Measurements from ENCODE around the gene RBM33.

RBM33 gene

DNA sequence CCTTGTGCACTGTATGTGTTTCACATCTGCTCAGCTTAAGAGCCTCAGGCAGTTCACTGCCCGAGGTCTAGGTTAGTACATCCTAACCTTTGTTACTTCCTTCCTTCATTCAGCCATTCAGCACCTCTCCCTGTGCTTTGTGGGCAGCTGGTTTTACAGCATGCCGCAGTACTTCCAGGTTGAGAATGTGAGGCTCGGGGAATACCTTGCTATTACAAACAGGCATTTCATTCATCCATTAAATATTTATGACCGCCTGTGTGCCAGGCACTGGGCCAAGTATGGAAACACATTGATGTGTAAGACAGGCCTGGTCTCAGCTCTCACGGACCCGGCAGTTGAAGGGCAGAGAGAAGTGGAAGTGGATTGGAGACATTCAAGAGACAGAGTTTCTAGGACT lies 85.4 kb downstream of the RBM33 start:
- no peak for DNase-seq

DNA sequence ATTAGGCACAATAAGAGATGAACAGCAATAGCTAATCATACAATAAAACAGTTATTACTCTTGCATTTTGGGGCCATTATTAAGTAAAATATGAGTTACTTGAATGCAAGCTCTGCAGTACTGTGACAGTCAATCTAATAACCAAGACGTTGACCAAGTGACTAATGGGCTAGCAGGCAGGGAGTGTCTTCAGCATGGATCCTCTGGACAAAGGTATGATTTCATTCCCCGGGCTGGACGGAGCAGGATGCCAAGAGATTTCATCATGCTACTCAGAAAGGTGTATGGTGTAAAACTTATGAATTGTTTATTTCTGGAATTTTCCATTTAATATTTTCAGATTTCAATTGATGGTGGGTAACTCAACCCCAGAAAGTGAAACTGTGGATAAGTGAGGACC lies 86.9 kb downstream of the RBM33 start:
- DNase-seq: no peak

DNA sequence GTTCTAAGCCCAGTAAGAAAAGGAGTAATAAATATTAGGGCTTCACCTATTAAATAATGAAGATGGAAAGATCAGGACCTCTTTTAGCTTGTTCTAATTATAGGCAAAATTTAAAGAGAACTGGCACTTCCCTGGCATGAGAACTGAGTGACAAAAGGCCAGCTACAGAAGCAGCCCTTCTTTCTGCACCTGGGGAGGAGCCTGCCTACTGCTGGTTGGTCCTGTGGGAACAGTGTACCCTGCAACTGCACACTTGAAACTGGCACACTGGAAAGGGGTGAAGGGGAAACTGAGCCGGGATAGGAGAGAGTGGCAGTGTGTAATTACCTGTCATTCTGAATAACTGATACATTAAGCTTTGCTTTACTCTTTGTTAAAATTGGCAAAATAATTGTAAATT lies 87.4 kb downstream of the RBM33 start:
- no peak for DNase-seq

DNA sequence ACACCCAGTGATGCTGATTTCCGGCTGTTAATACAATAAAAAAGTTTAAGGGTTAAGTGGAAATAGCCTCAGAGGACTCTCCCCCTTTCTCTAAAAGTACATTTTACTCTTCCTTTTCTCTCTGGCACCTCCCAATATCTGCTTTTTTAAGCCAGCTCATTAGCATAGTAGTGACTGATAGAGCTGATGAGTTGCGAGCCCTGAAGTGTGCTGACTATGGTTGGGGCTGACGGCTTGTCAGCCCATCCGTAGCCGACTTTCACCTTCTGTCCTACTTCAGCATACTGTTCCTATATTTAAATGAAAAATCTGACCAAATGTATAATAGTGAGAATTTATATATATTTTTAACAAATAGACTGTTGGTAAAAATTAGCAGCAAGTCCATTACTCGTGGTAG lies 87.8 kb downstream of the RBM33 start:
- no peak for DNase-seq

DNA sequence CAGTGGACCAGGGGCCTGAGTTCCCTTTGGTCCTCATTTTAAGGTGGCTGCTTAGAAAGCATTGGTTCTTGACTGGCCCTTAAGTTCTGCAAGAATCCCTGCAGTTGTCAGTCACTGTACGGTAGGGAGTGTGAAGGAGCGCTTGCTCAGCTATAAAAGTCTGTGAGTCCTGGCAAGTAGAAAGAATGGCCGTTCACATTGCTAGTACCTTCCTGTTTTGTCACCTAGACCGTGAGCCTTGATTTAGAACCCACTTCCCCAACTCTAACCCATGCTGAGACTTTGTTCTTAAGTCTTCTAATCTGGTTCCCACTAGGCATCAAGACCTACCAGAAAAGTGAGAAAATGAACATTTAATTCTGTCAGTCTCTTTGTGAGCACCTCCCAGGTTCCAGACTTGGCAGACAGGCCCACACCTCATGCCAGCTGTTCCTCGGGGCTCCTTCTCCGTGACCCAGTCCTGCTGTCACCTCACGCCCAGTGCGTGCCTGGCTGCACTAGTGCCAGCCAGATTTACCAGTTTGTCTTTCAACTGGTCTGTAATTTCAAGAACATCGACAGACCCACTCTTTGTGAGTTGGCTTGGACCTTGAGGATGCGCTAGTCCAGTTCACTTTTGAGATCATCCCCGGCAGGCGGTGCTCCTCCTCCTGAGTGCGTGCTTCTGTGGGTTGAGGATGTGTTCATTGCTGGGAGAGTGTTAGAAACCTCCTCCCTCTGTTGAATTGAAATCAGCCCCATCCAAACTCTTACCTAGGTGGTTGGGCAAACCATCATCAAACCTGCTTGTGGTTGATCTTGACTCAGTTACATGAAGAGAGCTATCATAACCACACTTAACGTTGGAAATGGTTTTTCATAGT lies 89.4 kb downstream of the RBM33 start:
- DNase-seq: peak; percentile 41

DNA sequence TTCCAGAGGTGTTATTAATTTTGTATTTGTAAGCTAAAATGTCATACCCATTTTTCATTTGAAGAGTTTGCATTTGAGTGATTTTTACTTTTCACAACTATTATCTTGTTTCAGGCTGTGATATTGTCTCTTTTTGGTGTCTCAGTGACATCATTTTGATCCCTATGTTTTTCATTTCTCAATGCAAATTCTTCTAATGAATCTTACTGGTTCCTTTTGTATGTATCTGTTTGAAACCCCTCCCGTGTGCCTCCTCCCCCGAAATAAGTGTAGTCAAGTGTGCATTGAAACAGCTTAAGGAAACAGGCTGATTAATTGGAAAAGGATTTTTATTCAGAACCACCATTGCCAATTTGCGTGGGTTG lies 90.0 kb downstream of the RBM33 start:
- no peak for DNase-seq

DNA sequence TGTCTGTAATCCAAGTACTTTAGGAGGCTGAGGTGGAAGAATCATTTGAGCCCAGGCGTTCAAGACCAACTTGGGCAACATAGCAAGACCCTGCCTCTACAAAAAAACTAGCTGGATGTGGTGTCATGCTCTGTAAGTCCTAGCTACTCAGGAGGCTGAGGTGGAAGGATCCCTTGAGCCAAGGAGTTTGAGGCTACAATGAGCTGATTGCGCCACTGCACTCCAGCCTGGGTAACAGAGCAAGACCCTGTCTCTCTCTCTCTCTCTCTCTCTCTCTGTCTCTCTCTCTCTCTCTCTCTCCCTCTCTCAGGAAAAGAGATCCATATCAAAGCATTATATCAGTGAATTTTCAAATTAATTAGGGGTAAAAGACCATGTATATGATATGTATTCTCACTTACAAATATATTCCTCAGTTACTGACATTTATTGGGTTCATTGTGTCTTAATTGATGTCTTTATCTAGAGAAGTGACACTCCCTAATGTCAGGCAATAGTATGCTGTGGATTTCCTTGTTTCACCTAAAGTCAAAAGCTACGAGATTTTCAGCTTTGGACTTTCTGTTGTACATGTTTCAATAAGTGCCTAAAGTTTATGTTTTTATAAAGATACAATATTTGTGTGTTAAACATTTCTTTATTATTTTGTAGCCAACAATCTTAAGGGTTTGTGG lies 91.1 kb downstream of the RBM33 start:
- DNase-seq: no peak

DNA sequence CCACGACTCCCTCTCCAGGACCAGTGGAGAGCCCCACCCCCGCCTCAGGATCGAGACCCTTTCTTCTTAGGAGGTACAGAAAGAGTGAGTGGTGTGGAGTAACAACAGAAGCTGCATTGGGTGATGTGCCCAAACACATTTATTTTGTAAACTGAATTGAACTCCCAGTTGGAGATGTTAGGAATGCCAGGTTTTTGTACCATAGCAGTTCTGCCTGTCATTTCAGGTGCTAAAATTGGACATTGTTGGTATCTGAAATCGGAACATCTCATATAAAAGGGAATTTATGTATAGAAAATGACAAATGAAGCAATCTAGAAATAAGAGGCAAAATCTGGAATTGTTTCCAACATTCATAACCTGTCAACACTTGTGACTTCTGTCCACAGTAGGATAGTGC lies 93.1 kb downstream of the RBM33 start:
- DNase-seq: no peak

DNA sequence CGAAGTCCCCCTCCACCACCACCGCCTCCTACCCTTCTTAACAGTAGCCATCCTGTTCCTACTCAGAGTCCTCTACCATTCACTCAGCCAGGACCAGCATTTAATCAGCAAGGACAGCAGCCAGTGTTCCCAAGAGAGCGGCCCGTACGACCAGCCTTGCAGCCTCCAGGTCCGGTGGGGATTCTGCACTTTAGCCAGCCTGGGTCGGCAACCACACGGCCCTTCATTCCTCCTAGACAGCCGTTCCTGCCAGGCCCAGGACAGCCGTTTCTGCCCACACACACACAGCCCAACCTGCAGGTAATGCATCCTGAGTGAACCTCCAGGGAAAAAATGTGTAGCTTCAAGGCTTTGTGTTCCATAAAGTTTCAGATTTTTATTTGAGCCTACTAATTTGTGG lies 93.6 kb downstream of the RBM33 start:
- no peak for DNase-seq

DNA sequence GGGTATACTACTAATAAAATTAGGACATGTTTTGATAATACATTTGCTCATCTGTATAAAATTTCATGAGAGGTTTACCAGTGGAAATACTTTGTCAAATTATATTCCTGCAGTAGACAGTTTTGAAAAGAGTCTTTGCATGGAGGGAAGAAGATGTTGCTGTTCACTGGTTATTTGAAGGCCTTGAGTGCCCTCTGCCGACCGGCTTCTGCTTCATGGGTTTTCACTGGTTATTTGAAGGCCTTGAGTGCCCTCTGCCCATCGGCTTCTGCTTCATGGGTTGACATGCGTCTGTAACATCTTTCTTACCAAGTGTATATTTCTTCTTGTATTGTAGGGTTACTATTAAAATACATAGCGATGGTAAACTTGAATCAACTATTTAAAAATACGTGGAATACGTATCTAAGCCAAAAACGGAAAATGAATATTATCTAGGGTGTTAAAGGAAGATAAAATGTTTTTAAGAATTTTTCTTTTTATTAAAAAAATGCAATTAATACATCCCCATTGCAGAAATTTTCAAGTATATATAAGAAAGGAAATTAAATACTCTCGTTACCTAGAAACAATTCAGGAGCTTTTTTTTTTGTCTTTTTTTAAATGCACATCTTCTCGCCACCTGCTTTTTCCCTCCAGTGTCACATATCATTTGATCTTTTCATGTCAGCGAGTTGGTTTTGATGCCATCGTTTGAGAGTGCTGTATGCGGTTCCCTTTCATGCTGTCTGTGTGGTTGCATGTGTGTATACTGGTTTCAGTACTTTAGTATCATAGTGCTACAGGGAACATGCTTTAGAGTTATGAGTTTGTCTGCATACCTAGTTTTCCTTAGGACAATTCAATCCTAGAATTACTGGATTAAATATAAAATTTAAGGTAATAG lies 94.4 kb downstream of the RBM33 start:
- peak; percentile 79 for DNase-seq

DNA sequence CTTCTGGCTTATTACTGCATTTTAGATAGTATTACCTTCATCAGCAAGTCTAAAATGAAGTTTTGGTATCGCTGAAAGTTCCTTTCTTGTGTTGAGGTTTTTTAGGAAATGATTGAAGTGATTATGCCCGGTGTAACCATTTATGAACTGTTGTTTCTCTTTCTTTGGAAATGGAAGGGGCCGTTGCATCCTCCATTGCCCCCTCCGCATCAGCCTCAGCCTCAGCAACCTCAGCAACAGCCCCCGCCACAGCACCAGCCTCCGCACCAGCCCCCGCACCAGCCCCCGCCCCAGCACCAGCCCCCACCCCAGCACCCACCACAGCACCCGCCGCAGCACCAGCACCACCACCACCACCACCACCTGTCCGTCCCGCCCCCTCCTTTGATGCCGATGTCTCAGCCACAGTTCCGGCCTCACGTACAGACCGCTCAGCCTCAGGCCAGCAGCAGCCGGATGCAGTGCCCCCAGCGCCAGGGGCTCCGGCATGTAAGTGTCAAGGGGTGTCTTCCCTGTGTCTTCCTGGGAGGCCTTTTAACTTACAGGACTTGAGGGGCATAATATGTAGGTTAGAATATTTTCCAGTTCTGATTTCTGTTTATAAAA lies 95.2 kb downstream of the RBM33 start:
- DNase-seq: no peak

DNA sequence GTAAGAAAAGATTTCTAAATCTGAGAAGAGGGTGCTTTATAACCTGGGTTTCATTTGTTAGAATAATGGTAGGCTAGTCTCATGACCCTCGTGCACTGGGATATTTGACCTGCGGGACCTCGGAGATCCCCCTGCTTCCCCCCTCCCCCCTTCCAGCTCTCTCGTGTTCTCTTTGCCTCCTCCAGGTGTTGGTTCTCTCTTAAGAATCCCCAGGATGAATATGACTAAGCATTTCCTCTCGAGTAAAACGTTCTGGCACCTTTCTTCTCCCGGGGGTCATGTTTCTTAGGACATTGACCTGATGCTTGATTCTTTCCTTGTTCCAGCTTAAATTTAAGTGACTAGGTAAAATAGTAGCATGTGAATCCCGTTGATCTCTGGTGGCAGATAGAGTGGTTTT lies 96.6 kb downstream of the RBM33 start:
- DNase-seq: no peak

DNA sequence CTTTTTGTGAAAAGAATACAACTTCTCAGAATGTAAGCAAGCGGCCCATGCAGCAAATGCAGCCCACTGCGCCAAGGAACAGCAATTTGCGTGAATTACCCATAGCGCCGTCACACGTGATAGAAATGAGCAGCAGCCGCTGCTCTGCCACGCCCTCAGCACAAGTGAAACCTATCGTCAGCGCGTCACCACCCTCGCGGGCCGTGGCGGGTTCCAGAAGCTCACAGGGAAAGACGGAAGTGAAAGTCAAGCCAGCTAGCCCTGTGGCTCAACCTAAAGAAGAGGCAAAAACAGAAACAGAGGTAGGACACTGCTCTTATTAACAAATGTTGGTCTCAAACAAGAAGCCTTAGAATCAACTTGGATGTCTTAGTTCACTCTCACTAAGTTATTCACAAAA lies 97.3 kb downstream of the RBM33 start:
- DNase-seq: no peak

DNA sequence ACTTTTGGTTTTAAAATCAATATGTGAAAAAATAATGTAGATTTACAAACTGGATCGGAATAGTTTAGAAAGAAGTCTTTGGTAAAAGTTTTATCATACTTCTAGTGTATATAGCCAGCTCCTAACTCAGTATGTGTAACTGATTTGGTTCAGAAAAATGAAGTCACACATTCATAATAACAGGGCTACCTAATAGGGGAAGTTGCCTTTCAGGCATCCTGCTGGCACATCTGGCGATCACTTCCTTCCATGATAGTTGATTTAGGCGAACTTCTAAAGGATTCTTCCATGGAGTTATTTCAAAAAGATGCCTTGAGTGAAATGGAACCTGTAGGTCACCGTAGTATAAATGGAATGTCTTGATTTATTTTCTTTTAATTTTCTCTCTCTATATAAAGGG lies 98.7 kb downstream of the RBM33 start:
- DNase-seq: peak; percentile 42

DNA sequence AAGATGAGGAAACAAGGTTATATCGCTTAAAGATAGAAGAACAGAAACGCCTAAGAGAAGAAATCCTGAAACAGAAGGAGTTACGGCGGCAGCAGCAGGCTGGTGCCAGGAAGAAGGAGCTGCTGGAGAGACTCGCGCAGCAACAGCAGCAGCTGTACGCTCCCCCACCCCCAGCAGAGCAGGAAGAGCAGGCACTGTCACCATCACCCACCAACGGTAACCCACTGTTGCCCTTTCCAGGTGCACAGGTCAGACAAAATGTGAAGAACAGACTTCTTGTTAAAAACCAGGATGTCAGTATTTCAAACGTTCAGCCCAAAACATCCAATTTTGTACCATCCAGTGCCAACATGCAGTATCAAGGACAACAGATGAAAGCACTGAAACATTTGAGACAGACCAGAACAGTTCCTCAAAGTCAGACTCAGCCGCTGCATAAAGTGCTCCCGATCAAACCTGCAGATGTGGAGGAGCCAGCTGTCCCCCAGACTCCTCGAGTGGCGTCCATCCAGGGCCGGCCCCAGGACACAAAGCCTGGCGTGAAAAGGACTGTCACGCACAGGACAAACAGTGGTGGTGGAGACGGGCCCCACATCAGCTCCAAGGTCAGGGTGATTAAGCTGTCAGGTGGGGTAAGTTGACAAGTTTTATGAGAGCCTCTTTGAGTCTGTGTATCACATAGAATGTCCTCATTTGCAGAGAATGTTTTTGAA lies 100.7 kb downstream of the RBM33 start:
- DNase-seq: no peak

DNA sequence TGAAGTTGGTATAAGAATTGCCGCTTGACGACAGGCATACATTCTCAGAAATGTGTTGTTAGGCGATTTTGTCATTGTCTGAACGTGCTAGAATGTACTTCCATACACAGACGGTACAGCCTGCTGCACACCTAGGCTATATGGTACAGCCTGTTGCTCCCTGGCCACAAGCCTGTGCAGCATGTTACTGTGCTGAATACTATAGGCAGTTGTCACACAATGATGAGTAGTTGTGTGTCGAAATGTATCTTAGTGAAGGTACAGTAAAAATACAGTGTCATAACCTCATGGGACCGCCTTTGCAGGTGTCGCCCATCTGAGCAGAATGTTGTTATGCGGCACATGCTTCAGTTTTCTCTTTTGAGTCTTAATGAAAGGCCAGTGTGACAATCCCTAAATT lies 101.3 kb downstream of the RBM33 start:
- DNase-seq: no peak

DNA sequence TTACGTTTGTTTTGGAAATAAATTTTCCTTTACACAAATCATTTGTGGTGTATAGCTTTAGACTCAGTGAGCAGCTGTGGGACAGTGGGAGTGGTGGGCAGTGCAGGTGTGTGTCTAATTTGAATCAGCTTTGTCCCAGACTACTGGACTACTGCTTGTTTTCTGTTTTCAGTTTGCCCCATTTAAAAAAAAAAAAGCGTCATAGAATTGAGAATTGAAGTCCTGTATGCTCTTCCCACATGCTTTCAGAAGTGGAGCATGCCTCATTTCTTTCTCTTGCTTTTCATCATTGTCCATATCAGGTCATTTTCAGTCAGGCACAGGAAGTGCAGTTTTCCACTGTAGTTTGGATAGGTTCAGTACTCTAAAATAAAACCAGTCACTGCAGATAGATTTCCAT lies 101.7 kb downstream of the RBM33 start:
- DNase-seq: no peak

DNA sequence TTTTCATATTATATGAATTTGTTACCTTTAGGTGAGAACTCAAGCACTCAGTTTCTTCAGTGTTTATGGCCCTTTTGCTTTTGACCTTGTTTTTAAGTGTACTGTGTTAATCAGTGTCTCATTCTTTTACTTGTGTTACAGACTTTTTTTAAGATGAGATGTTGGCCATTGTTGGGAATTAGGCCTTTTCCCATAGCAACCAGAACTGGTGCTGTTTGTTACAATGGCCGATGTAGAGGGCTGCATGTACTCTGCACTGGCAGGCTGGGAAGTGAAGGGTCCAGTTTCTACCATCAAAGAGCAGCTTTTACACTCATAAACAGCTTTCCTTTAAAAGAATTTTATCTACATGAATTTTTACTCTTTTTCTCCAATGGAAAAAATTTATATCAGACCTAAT lies 102.7 kb downstream of the RBM33 start:
- no peak for DNase-seq

DNA sequence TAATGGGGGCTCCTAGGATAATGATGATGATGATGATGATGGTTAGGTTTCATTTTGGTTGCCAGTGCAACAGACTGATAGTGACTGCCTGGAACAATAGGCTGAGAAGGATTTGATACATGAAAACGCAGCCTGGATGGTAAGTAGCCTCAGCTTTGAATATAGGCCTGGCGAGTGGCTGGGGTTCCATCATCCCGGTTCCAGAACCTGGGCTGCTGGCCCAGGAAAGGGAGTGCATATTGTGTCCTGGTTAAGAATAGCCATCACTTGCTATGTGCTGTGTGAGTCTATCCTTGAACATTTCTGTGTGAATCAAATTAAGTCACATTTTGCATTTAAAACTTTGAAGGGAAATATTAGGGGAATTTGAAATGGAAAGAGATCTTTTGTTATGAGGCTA lies 105.1 kb downstream of the RBM33 start:
- no peak for DNase-seq

DNA sequence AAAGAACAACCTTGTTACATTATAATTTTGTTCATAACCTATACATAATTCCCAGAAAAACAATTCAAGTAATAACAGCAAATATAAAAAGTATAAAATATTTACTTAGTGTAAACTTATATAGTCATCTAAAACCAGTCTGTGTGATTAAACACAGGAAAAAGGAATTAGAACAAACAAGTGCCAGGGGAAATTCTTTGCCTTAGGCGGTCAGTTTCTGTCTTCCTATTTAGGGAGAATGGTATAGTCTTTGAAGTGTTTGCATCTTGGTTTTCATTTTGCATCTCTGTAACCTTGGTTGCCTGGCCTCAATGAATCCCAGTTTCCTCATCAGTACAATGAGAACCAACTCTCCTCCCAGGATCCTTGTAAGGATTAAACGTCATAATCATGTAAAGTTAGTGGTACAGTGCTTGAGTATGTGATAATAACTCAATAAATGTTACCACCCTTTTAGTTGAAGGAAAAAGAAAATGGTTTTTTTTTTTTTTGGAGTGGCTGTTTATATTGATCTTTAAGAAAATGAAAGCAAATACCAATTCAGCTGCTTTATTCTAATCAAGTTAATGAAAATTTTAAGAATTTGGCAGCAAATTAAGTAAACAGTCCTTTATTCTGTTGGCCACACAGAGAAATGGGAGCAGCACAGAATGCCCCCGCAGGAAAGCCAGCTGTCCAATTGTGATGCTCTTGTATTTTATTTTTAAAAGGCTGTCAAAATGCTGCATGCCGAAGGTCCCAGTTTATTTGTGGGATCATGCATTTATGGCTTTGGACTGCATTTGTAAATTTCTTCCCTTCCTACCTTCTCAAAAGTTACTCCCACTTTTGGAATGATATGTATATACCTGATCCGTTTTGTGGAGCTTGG lies 106.0 kb downstream of the RBM33 start:
- no peak for DNase-seq

DNA sequence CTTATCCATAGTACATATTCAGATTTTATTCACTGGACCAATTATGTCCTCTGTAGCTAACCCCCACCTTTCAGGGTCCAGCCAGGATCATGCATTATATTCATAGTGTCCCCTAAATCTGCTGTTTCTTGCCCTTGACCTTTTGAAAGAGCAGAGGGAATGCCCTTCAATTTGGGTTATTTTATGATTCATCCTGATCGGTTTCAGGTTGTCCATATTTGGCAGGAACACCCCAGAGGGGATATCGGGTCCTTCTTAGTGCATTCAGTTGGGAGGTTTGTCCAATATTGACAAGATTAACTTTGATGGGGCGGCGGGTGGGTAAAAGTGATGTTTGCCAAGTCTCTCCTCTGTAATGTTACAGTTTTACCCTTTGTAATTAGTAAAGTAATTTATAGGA lies 106.9 kb downstream of the RBM33 start:
- no peak for DNase-seq
